Ascending aorta (tissue), 2 donors: Measurements from ENCODE around the gene GPR107. TPM values are rescaled to one million over a fixed set of nuclear protein-coding genes. Genes with fewer than 3 reads are reported as not detected.

Experiments
- DNase-seq, 2 donors: peaks; one replicate each; pipeline ENCODE4 v3.0.0-alpha.2; 2019; ENCODE audit warnings: low spot score in 2 of 2
- H3K27ac ChIP-seq, 2 donors: fragments of 200-600 bp; sonication (generic); one replicate each; pipeline ENCODE4 v1.5.1; 2016 to 2017; ENCODE audit warnings: mild to moderate bottlenecking in 1 of 2
- H3K27me3 ChIP-seq: fragments of 200-600 bp; sonication (generic); one replicate; pipeline ENCODE4 v1.5.1; 2017
- H3K36me3 ChIP-seq, 2 donors: fragments of 200-600 bp; sonication (generic); one replicate each; pipeline ENCODE4 v1.5.1; 2016
- H3K4me1 ChIP-seq, 2 donors: fragments of 200-600 bp; sonication (generic); one replicate each; pipeline ENCODE4 v1.5.1; 2016 to 2017; ENCODE audit warnings: mild to moderate bottlenecking in 1 of 2
- H3K4me3 ChIP-seq, 2 donors: fragments of 200-600 bp; sonication (generic); one replicate each; pipeline ENCODE4 v1.5.1; 2016 to 2017; ENCODE audit warnings: mild to moderate bottlenecking in 1 of 2
- H3K9me3 ChIP-seq, 2 donors: fragments of 200-600 bp; sonication (generic); one replicate each; pipeline ENCODE4 v1.5.1; 2016
- CTCF ChIP-seq, 3 experiments: fragments of 200-600 bp in 2 of 3; fragments of 450-650 bp in 1 of 3; sonication (generic) in 2 of 3; IDR thresholded peaks; one replicate each; pipeline ENCODE4 v1.5.1; 2016 to 2019; ENCODE audit warnings: antibody characterized with exemption in 3 of 3, mild to moderate bottlenecking in 1 of 3, moderate library complexity in 1 of 3
- intact Hi-C: fragments of 100-400 bp; cut with DNase I; formaldehyde crosslinking; loops from one replicate; pipeline ENCODE4 v1.15.1; 2023
- total RNA-seq: library from RNA; depleted of rRNA; stranded (reverse); fragments of >200 nt; gene quantifications from one replicate; pipeline ENCODE4 v1.1.0, GENCODE V29; 2016

GPR107 gene
- total RNA-seq, 1 donor from 2014 or later, result 37.4 TPM

DNA sequence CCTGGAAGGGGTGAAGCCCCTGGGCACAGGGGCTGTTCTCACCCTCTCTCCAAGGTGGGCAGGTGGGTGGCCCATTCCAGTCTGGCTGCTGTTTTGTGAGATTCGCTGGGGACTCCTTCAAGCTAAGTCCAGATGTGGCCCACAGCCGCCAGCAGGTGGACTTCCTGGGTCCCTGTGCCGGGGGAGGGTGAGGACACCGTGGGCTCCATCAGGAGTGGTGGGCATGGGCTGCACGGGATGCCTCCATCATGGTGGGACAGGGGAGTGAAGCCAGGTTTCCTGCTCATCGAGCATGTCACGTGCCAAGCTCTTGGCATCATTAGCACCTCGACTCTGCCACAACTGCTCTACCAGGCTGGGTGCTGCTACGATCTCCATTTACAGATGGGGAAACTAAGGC lies 120.3 kb downstream of the GPR107 start:
- intact Hi-C loops, result no loop called here

GRCh38 chr9:130174920-130175321 lies 121.2 kb downstream of the GPR107 start:
- Histone ChIP-seq H3K9me3 (no peaks in the 10 kb centered on the region), H3K4me1 (peaks cover 4 to 34% of the 10 kb centered on the region in 2 donors), H3K27me3 (no peaks in the 10 kb centered on the region), H3K4me3 (peak overlapping the region in 1 of 2 donors; percentile 97), H3K36me3 (no peaks in the 10 kb centered on the region), H3K27ac (peak overlapping the region; percentile 90 to 97)
- TF ChIP-seq CTCF (IDR thresholded peaks at IDR 0.05), result no peak
- intact Hi-C loops, result loop anchor here (1.0 kb wide), 1 partner anchor 23 kb away; no protein-coding TSS in a partner anchor
- DNase-seq, result peak; percentile 66 to 91

More for the DNA sequence above, 120.3 kb downstream of the GPR107 start:
- H3K27ac ChIP-seq, result peak overlapping the region; percentile 90 to 97
- H3K9me3 ChIP-seq, result no peaks in the 10 kb centered on the region
- no peak for DNase-seq
- H3K4me3 ChIP-seq, result peak overlapping the region; percentile 71 to 97
- no peak for TF ChIP-seq CTCF (IDR thresholded peaks at IDR 0.05)
- H3K36me3 ChIP-seq, result no peaks in the 10 kb centered on the region
- peaks cover 4 to 34% of the 10 kb centered on the region in 2 donors for H3K4me1 ChIP-seq
- no peaks in the 10 kb centered on the region for H3K27me3 ChIP-seq

DNA sequence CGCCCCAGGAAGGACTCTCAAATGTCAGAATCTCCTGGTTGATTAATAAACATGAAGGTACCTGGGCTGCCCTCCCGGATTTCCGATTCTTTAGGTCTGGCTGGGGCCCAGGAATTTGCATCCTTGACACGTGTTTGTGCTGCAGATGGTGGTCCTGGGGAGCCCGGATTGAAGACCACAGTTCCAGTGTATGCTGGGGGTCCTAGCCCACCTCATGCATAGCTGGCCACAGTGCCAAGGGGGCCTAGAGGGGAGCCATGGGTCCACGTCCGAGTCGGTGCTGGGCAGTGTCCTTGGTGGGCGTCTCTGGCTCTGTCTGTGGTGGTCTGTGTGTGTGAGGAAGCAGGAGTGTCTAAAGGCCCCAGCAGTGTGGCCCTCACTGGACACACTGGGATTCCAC lies 121.6 kb downstream of the GPR107 start:
- Histone ChIP-seq H3K27ac (peak overlapping the region; percentile 90 to 97), H3K9me3 (no peaks in the 10 kb centered on the region), H3K4me1 (peaks cover 4 to 34% of the 10 kb centered on the region in 2 donors), H3K27me3 (no peaks in the 10 kb centered on the region), H3K36me3 (no peaks in the 10 kb centered on the region), H3K4me3 (peak overlapping the region in 1 of 2 donors; percentile 25)
- TF ChIP-seq CTCF (IDR thresholded peaks at IDR 0.05), result no peak
- intact Hi-C loops, result loop anchor here (1.0 kb wide), 1 partner anchor 23 kb away; no protein-coding TSS in a partner anchor
- DNase-seq, result no peak

DNA sequence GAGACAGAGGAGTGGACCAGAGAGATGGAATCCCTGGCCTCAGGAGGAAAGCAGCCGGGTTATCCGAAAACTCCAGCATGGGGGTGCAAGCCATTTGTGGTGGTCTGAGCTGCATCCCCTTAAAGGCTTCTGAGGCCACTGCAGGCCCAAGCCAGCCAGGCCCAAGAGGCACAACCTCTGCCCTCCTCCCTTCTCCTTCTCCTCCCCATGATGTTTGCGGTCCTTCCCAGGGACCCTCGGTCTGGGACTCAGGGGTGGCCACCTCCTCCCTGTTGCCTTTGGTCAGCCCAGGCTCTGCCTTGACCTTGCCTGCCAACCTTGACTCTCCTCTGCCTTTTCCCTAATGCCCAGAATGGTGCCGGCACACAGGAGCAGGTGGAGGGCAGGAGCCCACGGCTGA lies 123.1 kb downstream of the GPR107 start:
- peak overlapping the region; percentile 80 to 90 for H3K27ac ChIP-seq
- no peaks in the 10 kb centered on the region for H3K9me3 ChIP-seq
- no peak for DNase-seq
- intact Hi-C loops, result no loop called here
- no peaks in the 10 kb centered on the region for H3K36me3 ChIP-seq
- no peak overlapping the region for H3K4me3 ChIP-seq
- H3K27me3 ChIP-seq, result no peaks in the 10 kb centered on the region
- peaks cover 4 to 32% of the 10 kb centered on the region in 2 donors for H3K4me1 ChIP-seq
- no peak for TF ChIP-seq CTCF (IDR thresholded peaks at IDR 0.05)

- no peak for DNase-seq
- Histone ChIP-seq H3K36me3 (no peaks in the 10 kb centered on the region), H3K27me3 (no peaks in the 10 kb centered on the region), H3K27ac (peak overlapping the region; percentile 80 to 90), H3K4me3 (no peak overlapping the region), H3K9me3 (no peaks in the 10 kb centered on the region), H3K4me1 (peaks cover 7 to 39% of the 10 kb centered on the region in 2 donors)
- intact Hi-C loops, result no loop called here
- TF ChIP-seq CTCF (IDR thresholded peaks at IDR 0.05), result no peak
These were observed 124.4 kb downstream of the GPR107 start for GRCh38 chr9:130177898-130178805.
